Femur (tissue), 1 donor: ENCODE measurements around the gene NOL4L.

Experiments
- DNase-seq: peaks from one replicate; pipeline ENCODE4 v3.0.0-alpha.2; 2017

NOL4L gene

GRCh38 chr20:32455171-32455900 lies 129.8 kb downstream of the NOL4L start:
- peak; percentile 15 for DNase-seq

- no peak for DNase-seq
These were observed 130.7 kb downstream of the NOL4L start for GRCh38 chr20:32454164-32455145.

DNA sequence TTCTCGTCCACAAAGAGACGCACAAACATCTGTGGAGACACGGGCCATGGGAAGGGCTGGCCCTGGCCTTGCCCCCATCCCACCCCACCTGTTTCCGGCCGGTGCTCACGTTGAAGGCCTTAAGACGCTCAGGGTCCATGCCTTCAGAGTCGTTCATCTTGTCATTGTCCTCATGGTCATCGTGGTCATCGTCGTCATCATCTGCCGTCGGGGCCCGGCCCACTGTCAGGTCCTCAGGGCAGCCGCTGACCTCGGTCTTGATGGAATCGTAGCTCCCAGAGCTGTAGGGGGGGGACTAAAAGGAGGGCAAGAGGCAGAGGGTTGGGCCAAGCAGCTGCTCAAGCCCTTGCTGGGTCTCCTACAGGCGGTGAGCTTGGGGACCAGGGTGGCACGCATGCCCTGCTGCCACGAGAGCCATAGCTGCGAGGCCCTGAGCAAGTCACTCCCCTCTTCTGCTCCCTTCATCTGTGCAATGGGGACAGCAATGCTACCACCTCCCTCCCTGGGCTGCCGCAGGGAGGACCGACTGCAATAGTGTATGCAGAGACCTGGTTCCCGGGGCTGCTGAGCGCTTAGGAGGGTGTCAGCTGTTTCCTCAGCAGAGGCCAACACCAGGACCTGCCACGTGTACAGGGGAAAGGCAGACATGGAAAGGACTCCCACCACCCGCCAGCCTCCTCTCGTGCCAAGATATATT lies 131.5 kb downstream of the NOL4L start:
- no peak for DNase-seq

GRCh38 chr20:32452776-32453466 lies 132.2 kb downstream of the NOL4L start:
- DNase-seq: no peak

DNA sequence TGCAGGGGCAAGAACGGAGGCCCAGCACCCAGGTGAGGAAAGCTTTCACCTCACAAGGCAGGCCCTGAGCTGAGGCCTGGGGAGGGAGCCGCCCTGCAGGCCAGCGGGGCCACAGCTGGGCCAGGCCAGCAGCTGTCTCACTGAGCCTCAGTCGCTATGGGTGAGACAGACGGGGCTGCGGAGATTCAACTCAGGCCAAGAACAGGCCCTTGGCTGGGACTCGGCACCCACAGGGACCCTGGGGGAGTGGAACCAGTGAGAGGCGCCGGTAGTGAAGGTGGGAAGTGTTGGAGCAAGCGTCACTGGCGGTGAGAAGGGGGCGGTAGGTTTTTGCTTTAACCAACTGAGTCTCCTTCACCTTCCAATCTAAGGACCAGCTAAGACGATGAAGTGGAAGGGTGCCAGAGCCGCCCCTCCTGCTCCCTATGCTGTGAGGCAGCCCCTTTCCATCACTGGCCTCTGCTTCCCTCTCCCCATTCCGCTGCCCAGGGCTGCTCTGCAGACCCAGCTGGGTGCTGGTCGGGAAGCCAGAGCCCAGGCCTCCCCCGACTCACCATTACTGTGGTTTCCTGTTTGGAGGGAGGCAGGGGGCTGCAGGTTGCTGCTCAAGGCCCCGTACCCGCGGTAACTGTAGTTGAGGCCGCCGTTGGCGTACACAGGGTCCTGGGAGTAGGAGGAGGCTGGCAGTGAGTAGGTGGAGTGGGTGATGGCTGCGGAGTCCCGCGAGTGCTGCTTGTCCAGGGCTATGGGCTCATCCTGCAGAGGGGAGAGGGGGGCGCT lies 133.3 kb downstream of the NOL4L start:
- peak; percentile 24 for DNase-seq

DNA sequence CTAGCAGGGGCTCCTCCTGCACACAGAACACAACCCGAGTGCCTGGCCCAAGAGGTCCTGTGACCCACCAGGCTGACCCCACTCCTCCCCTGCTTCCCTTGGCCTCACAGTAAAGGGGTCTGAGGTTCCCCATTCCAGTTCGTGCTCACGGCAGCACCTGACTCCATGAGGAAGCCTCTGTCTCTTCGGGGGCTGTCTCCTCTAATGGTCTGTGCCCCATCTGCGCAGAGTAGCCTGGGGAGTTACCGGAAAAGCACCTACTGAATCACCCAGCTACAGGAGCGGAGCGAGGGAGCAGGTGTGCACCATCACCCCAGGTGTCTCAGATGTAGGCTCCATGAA lies 133.8 kb downstream of the NOL4L start:
- no peak for DNase-seq

- DNase-seq: peak; percentile 22
These were observed 134.6 kb downstream of the NOL4L start for GRCh38 chr20:32450484-32451061.

DNA sequence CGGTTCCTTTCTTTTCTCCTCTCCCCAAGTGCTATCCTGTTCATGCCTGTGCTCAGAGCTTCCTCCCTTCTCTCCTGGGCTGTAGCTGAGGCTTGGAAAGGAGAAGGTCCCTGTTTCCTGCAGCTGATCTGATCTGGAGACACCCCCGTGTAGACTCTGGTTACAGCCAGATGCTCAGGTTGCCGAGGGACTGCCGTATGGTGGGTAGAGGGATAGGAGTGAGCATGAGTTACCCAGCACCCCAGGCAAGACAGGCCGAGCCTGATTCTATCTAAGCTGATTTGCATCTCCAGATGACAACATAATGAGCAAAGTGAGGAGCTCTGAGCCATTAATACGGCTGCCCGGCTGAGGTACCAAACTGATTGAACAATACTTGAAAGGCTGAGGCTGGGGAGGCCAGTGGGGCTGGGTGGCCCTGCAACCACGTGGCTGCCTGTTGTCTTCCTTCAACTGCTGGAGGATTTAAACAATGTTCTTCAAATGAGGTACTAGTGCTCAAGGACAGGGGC lies 135.2 kb downstream of the NOL4L start:
- DNase-seq: peak; percentile 18

DNA sequence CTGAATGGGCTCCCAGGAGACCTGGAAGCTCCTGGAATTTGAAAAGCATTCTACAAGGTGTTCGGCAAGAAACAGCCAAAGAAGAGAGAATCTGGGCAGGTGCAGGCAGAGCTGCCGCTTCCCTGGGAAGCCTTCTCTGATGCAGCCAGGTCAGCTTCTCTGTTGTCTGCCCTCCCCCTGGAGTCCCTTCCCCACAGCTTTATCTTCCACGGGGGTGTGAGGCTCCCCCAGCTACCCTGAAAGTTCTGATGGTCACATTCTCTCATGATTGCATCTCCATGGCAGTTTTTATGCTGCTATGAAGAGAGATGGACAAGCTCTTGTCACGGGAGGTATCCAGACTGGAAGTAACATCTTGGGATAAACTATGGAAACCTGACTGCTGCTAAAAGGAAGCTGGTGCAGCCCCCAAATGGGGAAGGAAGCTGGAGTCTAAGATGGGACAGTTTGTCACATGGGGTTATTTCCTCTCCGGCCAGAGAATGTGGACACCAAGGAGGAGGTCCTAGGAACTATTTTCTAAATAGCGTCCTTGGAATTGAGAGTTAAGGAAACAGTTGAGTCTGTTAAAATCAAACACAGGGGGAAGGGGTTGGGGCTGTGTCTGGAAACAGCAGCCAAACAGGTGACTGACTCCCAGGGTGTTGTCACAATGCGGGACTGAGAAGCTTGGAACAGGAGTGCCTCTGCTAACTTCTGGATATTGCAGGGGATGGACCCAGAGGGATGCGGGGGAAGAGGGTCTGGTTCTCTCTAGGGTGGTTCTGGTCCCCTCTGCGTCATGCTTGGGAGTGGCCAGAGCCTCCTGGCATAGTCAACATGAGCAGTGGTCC lies 135.9 kb downstream of the NOL4L start:
- peak; percentile 21 for DNase-seq

DNA sequence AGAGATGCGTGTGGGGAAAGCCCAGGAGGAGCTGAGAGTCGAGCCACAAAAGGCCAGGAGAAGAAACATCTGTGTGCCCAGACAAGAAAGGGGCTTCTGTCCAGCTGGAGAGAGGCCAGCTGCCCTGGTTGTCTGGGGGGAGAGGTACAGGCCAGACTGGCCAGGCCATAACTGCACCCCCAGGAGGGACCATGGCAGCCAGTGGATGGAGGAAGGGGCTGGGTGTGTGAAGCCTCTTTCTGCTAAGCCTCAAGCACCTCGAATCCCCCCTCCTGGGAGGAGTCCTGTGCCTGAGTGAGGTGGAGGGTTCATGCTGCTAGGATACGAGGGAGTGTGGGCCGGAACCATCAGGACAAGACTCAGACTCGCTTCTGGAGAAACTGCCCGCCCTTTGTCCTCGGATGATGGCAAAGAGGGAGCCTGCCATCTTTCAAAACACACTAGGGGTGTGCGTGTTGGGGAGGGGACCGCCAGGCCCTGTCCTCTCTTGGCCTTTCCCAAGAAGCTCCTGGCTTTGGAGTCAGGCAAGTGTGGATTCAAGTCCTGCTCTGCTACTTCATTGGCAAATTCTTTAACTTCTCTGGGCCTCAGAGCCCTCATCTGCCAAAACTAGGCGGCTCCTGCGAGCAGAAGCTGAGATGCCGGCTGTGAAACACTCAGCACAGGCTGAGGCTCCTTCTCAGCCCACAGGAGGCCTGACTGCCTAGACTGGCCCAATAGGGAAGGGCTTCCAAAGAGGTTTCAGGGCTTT lies 136.7 kb downstream of the NOL4L start:
- DNase-seq: peak; percentile 18

DNA sequence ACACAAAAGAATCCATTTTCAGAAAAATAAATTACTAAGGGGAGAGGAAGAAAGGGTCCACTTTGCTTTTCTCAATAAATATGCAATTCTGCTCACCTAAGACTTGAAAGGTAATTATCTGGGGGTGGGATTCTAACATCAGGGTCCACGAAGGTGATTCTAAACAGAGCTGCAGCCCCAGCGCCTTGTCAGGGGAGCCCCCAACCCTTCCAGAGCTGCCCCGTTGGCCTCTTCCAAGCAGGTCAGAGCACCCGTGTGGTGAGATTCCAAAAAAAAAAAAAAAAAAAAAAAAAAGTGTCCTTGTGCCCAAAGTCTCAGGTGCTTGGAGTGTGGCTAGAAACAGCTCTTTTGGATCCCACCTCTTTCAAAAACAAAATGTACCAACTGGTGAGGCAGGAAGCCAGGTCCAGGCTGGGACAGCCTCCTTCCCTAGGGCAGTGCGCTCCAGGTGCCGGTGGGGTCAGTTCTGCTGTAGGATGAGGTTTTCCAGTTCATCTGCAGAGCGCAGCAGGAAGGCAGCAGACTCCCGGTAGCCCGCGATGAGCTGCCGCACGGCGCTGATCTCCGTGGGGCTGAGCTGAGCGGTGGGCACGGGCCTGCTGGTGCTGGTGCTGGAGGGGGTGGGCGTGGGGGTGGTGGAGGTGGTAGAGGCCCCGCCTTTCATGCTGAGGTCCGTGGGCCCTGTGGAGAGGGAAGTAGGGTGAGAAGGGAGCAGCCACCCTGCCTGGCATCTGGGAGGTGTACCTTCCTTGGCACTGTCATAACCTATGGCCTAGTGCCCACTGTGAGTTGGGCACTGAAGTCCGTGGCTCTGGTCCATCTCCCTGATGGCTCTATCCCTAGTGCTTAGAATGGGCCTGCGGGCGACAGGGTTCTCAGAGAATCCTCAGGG lies 137.8 kb downstream of the NOL4L start:
- DNase-seq: peak; percentile 10

- peak; percentile 12 for DNase-seq
These were observed 138.6 kb downstream of the NOL4L start for GRCh38 chr20:32446301-32447100.

DNA sequence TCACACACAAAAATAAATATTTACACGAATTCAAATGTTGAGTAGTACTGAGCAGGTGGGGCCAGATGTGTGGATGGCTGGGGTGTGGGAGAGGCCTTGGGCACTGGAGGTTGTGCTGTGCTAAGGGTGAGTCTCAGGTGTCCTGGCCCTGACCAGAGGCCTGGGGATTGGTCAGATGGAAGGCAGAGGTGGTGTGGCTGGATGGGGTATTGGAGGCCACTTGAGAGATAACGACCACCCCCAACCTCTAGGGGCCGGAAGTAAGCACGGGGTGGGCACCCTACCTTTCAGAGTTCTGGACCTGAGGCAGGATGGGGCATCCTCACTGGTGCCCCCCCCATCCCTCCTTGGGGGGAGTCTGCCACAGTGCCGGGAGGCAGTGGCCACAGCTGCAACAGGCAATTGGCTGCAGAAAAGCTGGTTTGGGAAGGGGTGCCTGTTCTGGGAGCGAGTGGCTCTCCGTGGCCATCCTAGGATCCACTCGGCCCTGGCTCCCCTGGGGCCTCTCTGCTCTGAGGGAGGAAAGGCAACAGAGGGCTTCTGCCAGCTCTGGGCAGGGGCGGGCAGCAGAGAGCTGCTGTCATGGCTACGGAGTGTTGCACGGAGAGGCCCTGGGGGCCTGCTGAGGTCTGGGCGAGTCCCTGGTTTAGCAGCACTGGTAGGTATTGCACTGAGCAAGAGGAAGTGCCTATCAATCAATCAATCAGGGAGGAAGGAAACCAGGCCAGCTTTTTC lies 139.4 kb downstream of the NOL4L start:
- no peak for DNase-seq

- DNase-seq: no peak
These were observed 140.5 kb downstream of the NOL4L start for GRCh38 chr20:32444474-32445220.

DNA sequence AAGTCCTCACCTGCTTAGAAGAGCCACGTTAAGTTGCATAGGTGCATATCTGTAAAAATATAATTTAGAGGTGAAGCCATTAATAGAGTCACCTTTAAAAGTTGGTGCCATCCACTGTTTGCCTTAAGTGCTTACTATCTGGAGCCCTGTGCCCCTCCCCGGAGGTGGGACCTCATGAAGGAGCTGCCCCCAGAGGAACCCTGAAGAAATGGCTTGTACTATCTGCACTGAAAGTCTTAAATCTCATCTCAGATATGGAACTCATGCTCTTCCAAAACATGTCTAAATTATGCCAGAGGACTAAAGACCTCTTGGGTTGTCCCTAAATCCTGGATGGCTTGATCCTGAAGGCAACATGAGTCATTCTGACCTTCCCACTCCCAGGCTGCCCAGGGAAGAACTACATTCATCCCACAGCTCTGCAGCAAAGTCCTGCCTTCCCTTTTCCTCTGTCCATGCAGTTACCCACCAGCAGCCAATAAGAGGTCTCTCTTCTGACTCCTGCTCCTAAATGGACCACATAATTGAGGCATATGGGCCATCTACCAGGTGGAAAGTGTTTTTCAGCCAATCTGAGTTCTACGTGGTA lies 141.7 kb downstream of the NOL4L start:
- DNase-seq: no peak
